H1 (cell line): ENCODE measurements around the gene SCAI. TPM values are rescaled to one million over a fixed set of nuclear protein-coding genes. Genes with fewer than 3 reads are reported as not detected.

Source experiments
- CTCF ChIA-PET: fragments of 300-600 bp; sonication (Branson Sonifier 250); formaldehyde crosslinking; loops from one replicate; lab custom pipeline; 2021; ENCODE audit not compliant: partially characterized antibody; lab: Charles Lee
- POLR2A ChIA-PET: fragments of 300-600 bp; sonication (Branson Sonifier 250); formaldehyde crosslinking; loops from one replicate; lab custom pipeline; 2021; ENCODE audit warnings: inconsistent platforms; ENCODE audit not compliant: partially characterized antibody; lab: Charles Lee
- DNase-seq, 2 experiments: peaks; one replicate each; pipeline versions ENCODE4 v3.0.0 to v3.0.0-alpha.2; 2010 to 2022; ENCODE audit warnings: low spot score in 2 of 2, low read depth in 1 of 2, mixed read lengths in 1 of 2
- FAIRE-seq: peaks from 2 replicates; lab custom pipeline; 2011; peaks lifted over from hg19 to GRCh38; lab: Jason Lieb, UNC
- H2AFZ ChIP-seq: 2 replicates; pipeline ENCODE4 v1.8.1; 2012; ENCODE audit warnings: low read length, inconsistent platforms
- H2AK5ac ChIP-seq: 2 replicates; pipeline ENCODE4 v1.6.1; 2013; ENCODE audit warnings: low read depth, low read length
- H2BK120ac ChIP-seq: replicated peaks from 2 replicates; pipeline ENCODE3; 2013; ENCODE audit warnings: low read depth, low read length, inconsistent platforms
- H2BK12ac ChIP-seq: 2 replicates; pipeline ENCODE4 v1.6.1; 2013; ENCODE audit warnings: low read depth, low read length
- H2BK15ac ChIP-seq: 2 replicates; pipeline ENCODE4 v1.6.1; 2013; ENCODE audit warnings: low read length
- H2BK20ac ChIP-seq: 2 replicates; pipeline ENCODE4 v1.6.1; 2013; ENCODE audit warnings: low read length
- H2BK5ac ChIP-seq: 2 replicates; pipeline ENCODE4 v1.6.1; 2013; ENCODE audit warnings: low read depth, low read length
- H3K14ac ChIP-seq: 2 replicates; pipeline ENCODE4 v1.6.1; 2013; ENCODE audit warnings: inconsistent platforms; ENCODE audit not compliant: insufficient read length
- H3K18ac ChIP-seq: 2 replicates; pipeline ENCODE4 v1.6.1; 2013; ENCODE audit warnings: low read length; ENCODE audit errors: extremely low read depth
- H3K23ac ChIP-seq: 2 replicates; pipeline ENCODE4 v1.6.1; 2013; ENCODE audit warnings: inconsistent platforms; ENCODE audit not compliant: insufficient read length
- H3K23me2 ChIP-seq: 2 replicates; pipeline ENCODE4 v1.6.1; 2013; ENCODE audit warnings: low read depth, low read length
- H3K27ac ChIP-seq: 2 replicates; pipeline ENCODE4 v1.6.1; 2011; ENCODE audit warnings: low read depth, low read length, inconsistent platforms
- H3K27me3 ChIP-seq, 4 experiments: replicated peaks in 1 of 4; 1 replicate in 1 of 4; 2 replicates in 3 of 4; pipeline versions ENCODE4 v1.6.1 to v1.8.1; 2011 to 2013; ENCODE audit warnings: low read length in 3 of 4, mild to moderate bottlenecking in 3 of 4, inconsistent platforms in 2 of 4, mixed read lengths in 2 of 4, moderate library complexity in 1 of 4; ENCODE audit not compliant: control insufficient read depth in 3 of 4, insufficient read depth in 3 of 4; ENCODE audit errors: extremely low read depth in 1 of 4
- H3K36me3 ChIP-seq, 4 experiments: 2 replicates each; pipeline versions ENCODE4 v1.6.1 to v1.8.1; 2011 to 2013; ENCODE audit warnings: mild to moderate bottlenecking in 4 of 4, low read length in 3 of 4, moderate library complexity in 2 of 4, control low read depth in 1 of 4, inconsistent platforms in 1 of 4; ENCODE audit not compliant: insufficient read depth in 4 of 4, control insufficient read depth in 2 of 4
- H3K4ac ChIP-seq: replicated peaks from 2 replicates; pipeline ENCODE3; 2013; ENCODE audit warnings: low read length, low read depth, mixed read lengths, inconsistent platforms; ENCODE audit not compliant: insufficient read length
- H3K4me1 ChIP-seq, 4 experiments: replicated peaks in 1 of 4; 1 replicate in 1 of 4; 2 replicates in 3 of 4; pipeline versions ENCODE4 v1.6.1 to v1.8.1; 2011 to 2013; ENCODE audit warnings: low read length in 3 of 4, inconsistent platforms in 2 of 4, mixed read lengths in 1 of 4; ENCODE audit not compliant: insufficient read depth in 4 of 4, control insufficient read depth in 3 of 4
- H3K4me2 ChIP-seq, 2 experiments: 2 replicates each; pipeline versions ENCODE4 v1.6.1 to v1.8.1; 2011 to 2013; ENCODE audit warnings: low read depth in 2 of 2, low read length in 2 of 2, control low read depth in 1 of 2, inconsistent platforms in 1 of 2, mild to moderate bottlenecking in 1 of 2; ENCODE audit not compliant: insufficient read depth in 1 of 2
- H3K4me3 ChIP-seq, 4 experiments: fragments of 200-600, 300-600 bp in 1 of 4; sonication (generic), shearing (Covaris generic), sonication (Bioruptor Twin) in 1 of 4; 2 replicates each; pipeline versions ENCODE4 v1.5.1 to v1.8.1; 2011 to 2016; ENCODE audit warnings: low read length in 4 of 4, low read depth in 3 of 4, control low read depth in 2 of 4, inconsistent platforms in 2 of 4, mild to moderate bottlenecking in 2 of 4, mixed read lengths in 1 of 4, moderate library complexity in 1 of 4; ENCODE audit not compliant: insufficient read depth in 2 of 4; ENCODE audit errors: extremely low read depth in 1 of 4
- H3K56ac ChIP-seq: replicated peaks from 2 replicates; pipeline ENCODE3; 2013; ENCODE audit warnings: low read depth, mild to moderate bottlenecking, mixed read lengths, low read length, inconsistent platforms; ENCODE audit not compliant: insufficient read length
- H3K79me1 ChIP-seq: 2 replicates; pipeline ENCODE4 v1.6.1; 2013; ENCODE audit warnings: low read depth, low read length, control low read depth
- H3K79me2 ChIP-seq, 2 experiments: 2 replicates each; pipeline versions ENCODE4 v1.6.1 to v1.8.1; 2012 to 2013; ENCODE audit warnings: low read length in 2 of 2, mild to moderate bottlenecking in 2 of 2, inconsistent platforms in 1 of 2; ENCODE audit not compliant: insufficient read depth in 2 of 2, control insufficient read depth in 1 of 2
- H3K9ac ChIP-seq, 4 experiments: replicated peaks in 1 of 4; 1 replicate in 1 of 4; 2 replicates in 3 of 4; pipeline versions ENCODE4 v1.6.1 to v1.8.1; 2011 to 2013; ENCODE audit warnings: low read depth in 3 of 4, low read length in 3 of 4, control low read depth in 2 of 4, mild to moderate bottlenecking in 2 of 4, moderate library complexity in 2 of 4, inconsistent platforms in 1 of 4; ENCODE audit errors: extremely low read depth in 1 of 4
- H3K9me3 ChIP-seq, 2 experiments: 2 replicates each; pipeline versions ENCODE4 v1.6.1 to v1.8.1; 2012 to 2013; ENCODE audit warnings: mild to moderate bottlenecking in 2 of 2, moderate library complexity in 2 of 2, control low read depth in 1 of 2, inconsistent platforms in 1 of 2, low read depth in 1 of 2, low read length in 1 of 2, mixed read lengths in 1 of 2; ENCODE audit not compliant: insufficient read depth in 2 of 2
- H4K20me1 ChIP-seq, 2 experiments: replicated peaks in 1 of 2; 2 replicates each; pipeline versions ENCODE3 to v1.8.1; 2011 to 2013; ENCODE audit warnings: inconsistent platforms in 2 of 2, low read length in 2 of 2, mild to moderate bottlenecking in 1 of 2; ENCODE audit not compliant: insufficient read depth in 2 of 2, control insufficient read depth in 1 of 2
- H4K5ac ChIP-seq: 2 replicates; pipeline ENCODE4 v1.6.1; 2013; ENCODE audit warnings: low read length, low read depth, mixed read lengths, inconsistent platforms; ENCODE audit not compliant: insufficient read length
- H4K8ac ChIP-seq: 2 replicates; pipeline ENCODE4 v1.8.0; 2013; ENCODE audit warnings: mild to moderate bottlenecking, moderate library complexity, low read length, inconsistent platforms; ENCODE audit not compliant: insufficient read depth; ENCODE audit errors: extremely low read depth
- H4K91ac ChIP-seq: replicated peaks from 2 replicates; pipeline ENCODE3; 2013; ENCODE audit warnings: low read length, mixed read lengths, inconsistent platforms; ENCODE audit not compliant: insufficient read length
- GTF2F1 ChIP-seq: IDR thresholded peaks from 2 replicates; pipeline ENCODE4 v1.6.1; 2012; ENCODE audit warnings: low read depth, low read length, improper control_type of control experiment, borderline replicate concordance
- KDM4A ChIP-seq: IDR thresholded peaks from one replicate; pipeline ENCODE4 v1.7.1; 2012; ENCODE audit warnings: low read depth, mild to moderate bottlenecking, moderate library complexity, low read length, inconsistent platforms; ENCODE audit not compliant: severe bottlenecking
- PHF8 ChIP-seq: fragments of 200-600 bp; sonication (generic); conservative IDR thresholded peaks from 2 replicates; pipeline ENCODE4 v1.7.1; 2012; ENCODE audit warnings: low read depth, mild to moderate bottlenecking, inconsistent platforms, low read length, moderate library complexity
- POLR2A ChIP-seq, 2 experiments: IDR thresholded peaks; 1 replicate in 1 of 2; 2 replicates in 1 of 2; pipeline ENCODE4 v1.6.1; 2011; ENCODE audit warnings: low read depth in 2 of 2, low read length in 2 of 2, mild to moderate bottlenecking in 2 of 2; ENCODE audit errors: control extremely low read depth in 1 of 2
- RBBP5 ChIP-seq: IDR thresholded peaks from 2 replicates; pipeline ENCODE4 v1.7.1; 2012; ENCODE audit warnings: low read depth, mild to moderate bottlenecking, inconsistent platforms, low read length, moderate library complexity, borderline replicate concordance
- SIX5 ChIP-seq: IDR thresholded peaks from 2 replicates; pipeline ENCODE4 v1.6.1; 2011; ENCODE audit warnings: mild to moderate bottlenecking, low read depth, low read length
- SP1 ChIP-seq: IDR thresholded peaks from 2 replicates; pipeline ENCODE4 v1.6.1; 2011; ENCODE audit warnings: low read depth, low read length
- SRF ChIP-seq: IDR thresholded peaks from 2 replicates; pipeline ENCODE4 v1.6.1; 2011; ENCODE audit warnings: mild to moderate bottlenecking, low read depth, low read length, moderate library complexity
- USF2 ChIP-seq: IDR thresholded peaks from 2 replicates; pipeline ENCODE4 v1.6.1; 2011; ENCODE audit warnings: low read length, improper control_type of control experiment
- YY1 ChIP-seq: IDR thresholded peaks from 2 replicates; pipeline ENCODE4 v1.6.1; 2011; ENCODE audit warnings: low read depth, mild to moderate bottlenecking, low read length
- WGBS, 2 experiments: shearing (Covaris generic) in 1 of 2; methylation state at CpG; one replicate each; pipeline versions ENCODE4 v1.1.6 to v1.1.7; 2013 to 2015; ENCODE audit warnings: low lambda C conversion rate in 2 of 2, mixed read lengths in 2 of 2, inconsistent platforms in 1 of 2, low coverage in 1 of 2, missing lambda C conversion rate in 1 of 2; ENCODE audit not compliant: insufficient replicate concordance in 2 of 2, insufficient coverage in 1 of 2, insufficient read length in 1 of 2; ENCODE audit errors: extremely low coverage in 1 of 2, missing lambda C conversion rate in 1 of 2; 5-methylcytosine and 5-hydroxymethylcytosine counted together
- polyA plus RNA-seq, 7 experiments: library from polyadenylated mRNA; depleted of rRNA in 3 of 7; stranded (reverse) in 5 of 7; unstranded in 2 of 7; fragments of >200 nt in 5 of 7; fragments of 200-250 nt in 2 of 7; gene quantifications; 1 replicate in 5 of 7; 2 replicates in 1 of 7; 4 replicates in 1 of 7; pipeline versions ENCODE4 v1.2.1 to v1.2.3, GENCODE V29; 2011 to 2013; ENCODE audit warnings: missing spikeins in 2 of 7, mixed read lengths in 2 of 7
- total RNA-seq: library from RNA; stranded (reverse); fragmentation: NEBNext Ultra II Directional; extraction: Animal tissue kit (Norgen Biotek cat#: 25700); gene quantifications from 2 replicates; pipeline ENCODE4 v1.2.1, GENCODE V29; 2021
- TF ChIP-seq, protein P1 (sequence below): IDR thresholded peaks from 2 replicates; pipeline ENCODE4 v1.6.1; 2012; ENCODE audit warnings: inconsistent platforms

SCAI gene
- total and polyA plus RNA-seq, 2 of the 8 experiments (the other 6 are each of a cell fraction or from before 2014, with no cell fraction given), result 6.4 to 19.8 TPM

DNA sequence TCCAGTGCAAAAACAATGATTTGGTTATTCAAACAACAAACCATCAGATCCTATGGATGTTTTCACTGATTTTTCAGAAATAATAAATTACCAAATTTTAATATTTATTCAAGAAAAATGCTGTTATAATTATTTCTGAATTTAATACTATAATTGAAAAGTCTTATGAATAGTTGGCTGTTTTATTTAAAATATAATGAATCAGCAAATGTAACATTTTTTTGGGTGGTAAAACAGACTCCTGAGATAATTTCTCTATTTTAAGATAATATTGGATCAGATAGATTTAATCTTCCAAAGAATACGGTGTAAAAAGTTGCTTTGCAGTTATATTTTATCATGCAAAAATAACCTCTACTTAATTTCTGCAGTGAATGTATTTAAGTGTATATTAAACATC, 197.2 kb downstream of the SCAI start:
- Histone ChIP-seq H4K8ac (no peak overlapping the region), H2BK20ac (no peak overlapping the region), H3K14ac (no peak overlapping the region), H2BK12ac (no peak overlapping the region), H3K79me1 (no peaks in the 10 kb centered on the region), H2BK120ac (no peak overlapping the region), H3K4ac (no peak overlapping the region), H3K36me3 (no peaks in the 10 kb centered on the region), H4K20me1 (no peaks in the 10 kb centered on the region), H3K23ac (no peak overlapping the region), H3K27me3 (no peaks in the 10 kb centered on the region; a peak in 1 of 7 replicates), H3K56ac (no peak overlapping the region), H3K4me1 (no peaks in the 10 kb centered on the region; a peak in 1 of 7 replicates), H4K91ac (no peak overlapping the region), H3K4me2 (no peak overlapping the region), H2BK5ac (no peak overlapping the region), H2AFZ (no peak overlapping the region), H3K9ac (no peak overlapping the region), H3K18ac (no peak overlapping the region), H3K79me2 (no peaks in the 10 kb centered on the region), H3K9me3 (no peaks in the 10 kb centered on the region), H4K5ac (no peak overlapping the region), H2AK5ac (no peak overlapping the region), H2BK15ac (no peak overlapping the region)
- ChIA-PET POLR2A (no interaction called here), CTCF (no interaction called here)
- no peak for FAIRE-seq
- WGBS, 2 experiments, result 83% methylated on average over 1 of the region's 1 CpG; no CpG with 5 or more reads in 1 of the 2 experiments
- TF ChIP-seq PHF8 (no peak), RBBP5 (no peak), SIX5 (no peak), SP1 (no peak), KDM4A (no peak), POLR2A (IDR thresholded peaks at IDR 0.05; ENCODE audit: control extremely low read depth in 1 of 2, low read depth in 2 of 2, low read length in 2 of 2) (no peak), GTF2F1 (no peak), USF2 (no peak), YY1 (no peak), SRF (no peak)
- TF ChIP-seq, protein P1, sequence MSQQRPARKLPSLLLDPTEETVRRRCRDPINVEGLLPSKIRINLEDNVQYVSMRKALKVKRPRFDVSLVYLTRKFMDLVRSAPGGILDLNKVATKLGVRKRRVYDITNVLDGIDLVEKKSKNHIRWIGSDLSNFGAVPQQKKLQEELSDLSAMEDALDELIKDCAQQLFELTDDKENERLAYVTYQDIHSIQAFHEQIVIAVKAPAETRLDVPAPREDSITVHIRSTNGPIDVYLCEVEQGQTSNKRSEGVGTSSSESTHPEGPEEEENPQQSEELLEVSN, result no peak
- TF ChIP-seq, all 59 proteins: peak for 0
- Histone ChIP-seq H3K27ac (no peak overlapping the region), H3K23me2 (0 out of 2 replicates have a peak, but pooled peaks cover 4% of the 10 kb centered on the region), H3K4me3 (no peak overlapping the region)
- no peak for DNase-seq
